ENCODE results near the gene PTPRF.

GRCh38 chr1:43634721-43635120 is 104.0 kb downstream of the PTPRF start:
- TF ChIP-seq GATA2 (IDR thresholded peaks at IDR 0.05; ENCODE audit: low read depth, low read length) (no peak), GATA3 (IDR thresholded peaks at IDR 0.05; ENCODE audit: low read depth, low read length) (no peak)

All from SH-SY5Y (cell line).